Tongue (tissue), 2 donors: ENCODE data around the gene SPRED2. TPM values are rescaled to one million over a fixed set of nuclear protein-coding genes. Genes with fewer than 3 reads are reported as not detected.

ENCODE experiments used
- DNase-seq: peaks from one replicate; pipeline ENCODE4 v3.0.0-alpha.2; 2015
- total RNA-seq: library from RNA; depleted of rRNA; stranded (reverse); fragments of >200 nt; gene quantifications from one replicate; pipeline ENCODE4 v1.2.3, GENCODE V29; 2014

Gene SPRED2
- total RNA-seq, 1 donor from 2014 or later = 25.8 TPM

DNA sequence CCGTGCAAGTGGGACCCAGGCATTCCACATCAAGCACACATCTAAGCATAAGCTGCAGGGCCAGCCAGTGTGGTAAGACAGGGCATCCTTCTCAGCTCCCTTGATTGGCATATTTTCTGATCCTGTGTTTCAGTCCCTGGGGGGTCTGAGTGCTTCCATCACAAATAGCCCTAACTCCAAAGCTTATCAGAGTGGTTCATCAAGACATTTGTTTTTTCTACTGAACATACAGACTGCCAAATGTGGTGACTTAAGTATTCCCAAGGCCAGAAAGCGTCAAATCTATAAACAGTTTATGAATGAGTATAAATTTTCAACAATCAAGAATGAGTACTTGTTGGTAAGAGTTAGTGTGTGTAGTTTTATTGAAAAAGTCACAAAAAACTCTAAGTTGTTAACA lies 18.8 kb downstream of the SPRED2 start:
- DNase-seq = no peak

- DNase-seq = no peak
These were observed 19.3 kb downstream of the SPRED2 start for GRCh38 chr2:65413106-65413505.

DNA sequence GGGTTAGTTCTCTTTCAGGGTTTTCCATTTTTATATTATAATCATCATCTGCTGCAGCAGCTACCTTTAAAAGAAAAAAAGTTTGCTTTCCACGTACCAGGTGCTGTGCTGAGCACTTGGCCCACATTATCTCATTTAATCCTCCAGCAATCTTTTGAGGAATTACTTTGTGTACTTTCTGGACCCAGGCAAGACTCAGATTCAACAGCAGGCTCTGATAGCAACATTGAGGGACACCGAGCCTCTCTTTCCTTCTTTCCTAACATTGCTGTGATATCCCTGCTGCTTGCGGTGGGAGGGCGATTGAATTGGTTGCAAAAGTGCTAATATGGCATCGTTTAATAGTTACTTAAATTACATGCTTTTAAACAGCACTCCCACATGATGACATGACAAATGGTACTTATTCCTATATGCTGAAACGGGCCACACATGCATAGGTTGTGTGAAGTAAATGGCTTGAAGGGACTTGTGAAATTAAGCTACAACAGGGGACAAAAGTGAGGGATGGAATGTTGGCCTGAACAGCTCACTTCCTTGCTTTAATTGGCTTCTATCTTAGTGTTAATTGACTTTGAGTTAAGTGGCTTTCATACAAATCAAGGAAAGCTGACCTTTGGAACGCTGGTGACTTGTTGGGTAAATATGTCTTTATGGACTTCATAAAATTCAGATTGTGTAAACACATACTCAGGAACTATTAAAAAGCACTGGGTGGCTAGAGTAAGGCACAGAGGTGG lies 21.2 kb downstream of the SPRED2 start:
- DNase-seq = no peak

DNA sequence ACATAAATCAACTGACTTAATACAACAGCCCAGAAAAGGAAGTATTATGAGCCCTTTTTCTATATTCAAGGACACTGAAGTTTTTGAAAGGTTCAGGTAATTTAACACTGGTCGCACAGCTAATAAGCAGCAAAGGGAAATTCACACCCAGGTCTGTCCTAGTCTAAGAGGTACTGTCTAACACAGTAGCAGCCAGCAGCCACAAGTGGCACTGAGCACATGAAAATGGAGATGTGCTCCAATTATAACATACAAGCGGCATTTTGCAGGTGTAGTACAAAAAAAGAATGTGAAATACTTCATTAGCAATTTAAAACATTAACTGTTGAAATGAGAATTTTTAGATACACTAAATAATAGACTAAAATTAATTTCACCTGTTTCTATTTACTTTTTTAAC lies 23.4 kb downstream of the SPRED2 start:
- DNase-seq = no peak

GRCh38 chr2:65407240-65407639 lies 25.2 kb downstream of the SPRED2 start:
- no peak for DNase-seq

DNA sequence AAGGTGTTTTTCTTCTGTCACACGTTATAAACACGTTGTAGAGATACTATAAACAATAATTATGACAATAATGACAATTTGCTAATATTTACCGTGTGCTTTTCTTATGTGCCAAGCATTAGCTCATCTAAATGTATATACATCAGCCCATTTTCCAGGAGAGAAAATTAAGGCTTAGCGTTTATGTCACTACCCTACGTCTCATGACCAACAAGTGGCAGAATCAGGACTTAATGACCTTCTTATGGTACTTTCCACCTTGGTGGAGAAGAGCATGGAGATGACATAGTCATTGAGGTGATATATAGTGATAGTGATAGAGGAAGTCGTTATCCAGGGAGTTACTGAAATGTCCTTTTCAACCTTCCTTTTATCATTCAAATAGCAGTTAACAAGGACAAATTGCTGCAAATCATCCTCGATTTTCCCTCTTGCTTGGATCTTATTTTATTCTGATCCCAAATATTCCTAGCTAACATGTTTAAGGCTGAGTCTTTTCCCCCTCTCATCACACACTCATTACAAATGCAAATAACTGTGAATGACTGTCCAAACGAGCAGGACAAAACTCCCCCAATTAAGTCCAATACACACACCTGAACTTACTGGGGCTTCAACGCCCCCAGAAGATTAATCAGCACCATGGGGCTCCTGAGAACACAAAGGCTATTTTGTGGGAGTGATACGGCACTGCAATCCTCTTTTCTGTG lies 27.3 kb downstream of the SPRED2 start:
- DNase-seq = no peak

DNA sequence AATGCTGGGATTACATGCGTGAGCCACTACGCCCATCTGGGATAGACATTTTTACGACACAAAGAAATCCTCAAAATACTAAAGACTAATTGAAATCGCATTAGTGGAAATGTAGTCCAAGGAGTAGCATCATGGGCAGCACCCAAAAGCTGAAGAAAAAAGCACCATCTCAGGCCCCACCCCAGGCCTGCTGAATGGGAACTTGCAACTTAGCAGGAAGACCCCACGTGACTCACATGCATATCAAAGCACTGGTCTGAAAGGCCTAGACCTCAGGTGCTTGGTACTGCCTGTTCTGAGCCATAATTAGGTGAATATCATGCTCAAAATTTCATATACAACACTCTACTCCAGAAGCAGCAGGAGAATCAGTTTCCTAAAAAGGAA lies 28.9 kb downstream of the SPRED2 start:
- no peak for DNase-seq

DNA sequence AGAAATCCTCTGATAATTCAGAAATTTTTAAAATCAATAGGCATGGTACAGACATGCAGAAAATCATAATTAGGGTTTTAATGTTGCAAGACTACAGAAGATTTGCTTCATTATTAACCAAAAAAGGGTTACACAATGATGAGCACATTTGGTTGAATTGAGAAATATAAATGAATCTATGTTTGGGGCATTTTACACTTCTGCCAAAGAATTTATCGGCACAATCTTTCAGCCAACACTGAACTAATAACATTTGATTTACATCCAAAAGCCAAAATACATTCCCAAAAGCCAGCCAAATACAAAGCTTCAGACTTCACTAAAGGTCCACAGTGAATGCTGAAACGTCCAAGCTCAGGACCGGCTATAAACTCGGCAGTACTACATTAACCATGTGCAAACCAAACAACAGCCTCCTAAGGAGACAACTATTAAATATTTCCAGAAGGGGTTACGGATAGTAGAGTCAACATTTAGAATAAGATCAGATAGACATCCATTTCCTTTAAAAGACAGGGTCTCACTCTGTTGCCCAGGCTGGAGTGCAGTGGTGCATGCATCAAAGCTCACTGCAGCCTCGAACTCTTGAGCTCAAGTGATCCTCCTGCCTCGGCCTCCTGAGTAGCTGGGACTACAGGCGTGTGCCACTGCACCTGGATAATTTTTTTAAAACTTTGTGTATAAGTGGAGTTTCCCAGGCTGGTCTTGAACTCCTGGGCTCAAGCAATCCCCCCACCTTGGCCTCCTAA lies 29.4 kb downstream of the SPRED2 start:
- DNase-seq = no peak

GRCh38 chr2:65402323-65402722 lies 30.1 kb downstream of the SPRED2 start:
- DNase-seq = no peak

- DNase-seq = no peak
These were observed 35.3 kb downstream of the SPRED2 start for GRCh38 chr2:65397122-65397521.

GRCh38 chr2:65396348-65397026 lies 35.9 kb downstream of the SPRED2 start:
- peak; percentile 45 for DNase-seq

DNA sequence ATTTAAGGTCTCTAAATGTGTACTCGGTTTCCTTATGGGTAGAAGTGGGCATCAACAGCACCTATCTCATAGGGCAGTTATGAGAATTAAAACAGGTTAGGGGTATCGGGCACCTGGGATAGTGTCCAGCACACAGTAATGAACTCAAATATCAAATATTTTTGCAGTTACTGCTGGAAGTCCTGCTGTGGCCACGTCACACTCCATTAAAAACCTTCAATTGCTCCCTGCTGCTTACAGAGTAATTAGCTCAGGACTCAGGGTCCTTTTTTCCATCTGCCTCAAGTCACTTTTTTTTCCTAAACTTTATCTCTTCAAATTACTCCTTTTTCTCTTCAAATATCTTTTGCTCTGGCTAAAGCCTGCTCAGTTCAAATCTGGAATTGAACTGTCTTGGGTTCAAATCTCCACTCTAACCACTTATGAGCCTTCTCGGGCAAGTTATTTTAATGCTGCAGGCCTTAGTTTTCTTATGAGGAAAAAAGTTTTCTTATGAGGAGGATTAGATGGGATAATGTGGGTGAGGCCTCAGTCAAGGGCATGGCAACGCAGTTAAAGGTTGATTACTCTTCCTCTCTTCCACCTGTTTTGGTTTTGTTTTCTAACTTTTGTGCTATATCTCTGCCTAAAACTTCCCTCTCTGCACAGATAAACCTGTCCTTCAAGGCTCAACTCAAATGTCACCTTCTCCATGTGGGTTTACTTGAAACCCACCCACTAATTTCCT lies 36.6 kb downstream of the SPRED2 start:
- no peak for DNase-seq

DNA sequence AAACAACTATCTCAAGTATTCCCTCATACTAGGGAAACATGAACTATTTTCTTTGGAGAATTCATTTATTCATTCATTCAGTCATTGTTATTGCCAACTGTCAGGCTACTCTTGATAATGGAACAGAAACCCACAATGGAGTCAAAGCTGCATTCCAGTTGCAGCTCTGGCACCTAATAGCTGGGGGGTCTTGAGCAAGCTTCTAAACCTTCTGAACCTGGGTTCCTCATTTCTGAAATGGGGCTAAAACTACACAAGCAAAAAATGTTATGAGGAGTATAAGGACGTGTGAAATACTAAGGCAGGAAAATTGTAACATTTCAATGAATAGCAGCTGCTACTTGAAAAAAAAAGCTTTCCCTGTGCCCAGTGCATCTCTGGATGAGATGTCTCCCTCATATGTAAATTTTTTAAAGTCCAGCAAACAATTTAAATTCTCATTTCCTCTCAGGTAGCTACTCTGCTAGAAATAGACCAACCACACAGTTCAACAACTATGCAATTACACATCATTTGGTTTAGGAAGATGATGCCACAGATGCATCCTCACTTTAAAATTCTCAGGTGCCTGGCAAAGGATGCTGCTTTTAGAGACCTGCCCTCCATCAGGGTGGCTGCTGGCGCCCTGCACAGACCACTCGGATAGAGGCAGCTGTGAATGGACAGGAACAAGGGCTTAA lies 38.5 kb downstream of the SPRED2 start:
- no peak for DNase-seq

DNA sequence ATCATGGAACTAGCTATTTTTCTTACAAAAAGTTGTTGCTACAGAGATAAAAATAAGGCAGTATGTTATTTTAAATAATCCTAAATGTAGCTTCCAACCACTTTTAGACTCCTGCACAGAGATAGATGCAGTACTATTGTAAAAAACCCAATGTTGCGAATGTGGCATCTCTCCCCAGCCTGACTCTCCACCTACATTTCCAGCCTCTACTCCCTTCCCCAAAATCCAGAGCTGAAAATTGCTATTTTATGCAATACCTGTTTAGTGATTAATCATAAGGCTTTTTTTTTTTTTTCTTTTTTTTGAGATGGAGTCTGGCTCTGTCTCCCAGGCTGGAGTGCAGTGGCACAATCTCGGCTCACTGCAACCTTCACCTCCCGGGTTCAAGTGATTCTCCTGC lies 39.4 kb downstream of the SPRED2 start:
- no peak for DNase-seq

GRCh38 chr2:65392609-65393008 lies 39.8 kb downstream of the SPRED2 start:
- no peak for DNase-seq

DNA sequence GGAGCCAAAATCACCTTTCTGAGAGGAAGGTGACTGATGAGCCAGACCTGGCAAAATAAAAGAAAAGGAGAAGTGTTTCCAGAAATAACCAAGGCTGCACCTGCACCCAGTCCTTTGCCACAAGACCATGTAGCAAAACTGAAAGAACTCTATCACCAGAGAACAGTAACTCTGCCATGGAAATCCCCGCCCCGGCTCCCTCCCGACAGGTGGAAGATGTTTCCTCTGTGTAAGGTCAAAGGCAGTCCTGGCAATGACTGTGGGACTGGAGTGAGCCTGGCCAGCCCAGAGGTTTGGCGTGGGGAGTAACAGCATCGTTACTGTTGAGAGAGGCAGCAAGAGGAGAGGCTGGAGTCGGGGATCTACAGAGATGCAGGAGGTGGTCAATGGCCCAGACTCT lies 42.3 kb downstream of the SPRED2 start:
- no peak for DNase-seq

DNA sequence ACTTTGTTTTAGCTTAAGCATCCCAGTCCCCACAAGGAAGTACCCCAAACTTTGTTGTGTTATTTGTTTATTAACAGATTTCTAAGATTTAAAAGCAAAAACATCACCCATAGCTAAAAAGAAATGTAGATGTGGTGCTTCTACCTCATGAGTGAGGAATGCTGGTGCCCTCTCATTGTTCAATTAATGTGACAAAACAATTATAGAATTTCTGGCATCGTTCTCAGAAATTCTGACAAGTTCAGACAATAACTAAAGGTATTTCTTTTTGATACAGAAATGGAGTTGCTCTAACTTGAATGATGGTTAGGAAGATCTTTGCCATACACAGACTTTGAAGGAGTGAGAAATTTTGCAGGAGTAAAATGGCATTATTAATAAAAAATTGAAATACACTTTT lies 42.9 kb downstream of the SPRED2 start:
- DNase-seq = no peak

- no peak for DNase-seq
These were observed 43.6 kb downstream of the SPRED2 start for GRCh38 chr2:65388596-65389390.

GRCh38 chr2:65388051-65388531 lies 44.3 kb downstream of the SPRED2 start:
- DNase-seq = no peak

DNA sequence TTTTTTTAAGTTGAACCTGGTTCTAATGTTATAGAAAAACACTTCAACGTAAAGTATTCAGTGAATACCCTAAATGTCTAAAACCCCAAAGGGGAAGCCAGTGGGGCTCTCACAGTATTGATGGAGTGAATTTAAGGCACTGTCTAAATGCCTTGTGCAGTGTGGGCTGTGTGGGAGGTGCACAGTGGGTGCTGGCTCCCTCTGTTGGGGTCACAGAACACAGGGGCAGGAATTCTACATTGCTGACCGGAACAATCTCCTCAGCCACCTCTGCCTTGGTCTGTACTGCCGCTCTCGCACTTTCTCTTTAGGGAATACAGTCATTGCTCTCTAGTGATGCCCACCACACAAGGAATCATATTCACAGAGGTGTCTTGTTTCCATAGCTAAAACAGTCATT lies 45.4 kb downstream of the SPRED2 start:
- no peak for DNase-seq
